Sciatic nerve (tissue), 2 donors: ENCODE results near the gene BPIFB4. TPM values are rescaled to one million over a fixed set of nuclear protein-coding genes. Genes with fewer than 3 reads are reported as not detected.
"Not testable (repeated sequence)": the region's sequence is repeated elsewhere in the genome, so short reads cannot be mapped to it uniquely, and the experiment has no call there.

ENCODE experiments used
- ATAC-seq: fragments of 200-7000 bp; cut with Tn5 transposase; one replicate; pipeline ENCODE4 v1.9.1; 2020; ENCODE audit warnings: mild to moderate bottlenecking, moderate library complexity
- DNase-seq: peaks from one replicate; pipeline ENCODE4 v3.0.0-alpha.2; 2020; ENCODE audit warnings: low spot score
- intact Hi-C: fragments of 100-400 bp; cut with DNase I; formaldehyde crosslinking; loops from one replicate; pipeline ENCODE4 v1.14.2; 2022
- total RNA-seq: library from RNA; stranded (reverse); fragmentation: NEBNext Ultra II Directional; extraction: Animal tissue kit (Norgen Biotek cat#: 25700); gene quantifications from one replicate; pipeline ENCODE4 v1.2.1, GENCODE V29; 2021
- donor health status: DM: no; HTN: no; CAD: no.
- donor health status: DM: no; HTN: no; CAD: no.

Gene BPIFB4
- total RNA-seq, 1 donor from 2014 or later: not detected

- intact Hi-C loops: loop anchor here (10.0 kb wide), 1 partner anchor 172 kb away; no protein-coding TSS in a partner anchor
- ATAC-seq (no peak), DNase-seq (no peak)
Observed at GRCh38 chr20:33076662-33077372, 2.6 kb upstream of the BPIFB4 start.

GRCh38 chr20:33081411-33082154, 2.1 kb downstream of the BPIFB4 start:
- no peak for DNase-seq
- intact Hi-C loops: no loop called here
- ATAC-seq: peak; percentile 32

DNA sequence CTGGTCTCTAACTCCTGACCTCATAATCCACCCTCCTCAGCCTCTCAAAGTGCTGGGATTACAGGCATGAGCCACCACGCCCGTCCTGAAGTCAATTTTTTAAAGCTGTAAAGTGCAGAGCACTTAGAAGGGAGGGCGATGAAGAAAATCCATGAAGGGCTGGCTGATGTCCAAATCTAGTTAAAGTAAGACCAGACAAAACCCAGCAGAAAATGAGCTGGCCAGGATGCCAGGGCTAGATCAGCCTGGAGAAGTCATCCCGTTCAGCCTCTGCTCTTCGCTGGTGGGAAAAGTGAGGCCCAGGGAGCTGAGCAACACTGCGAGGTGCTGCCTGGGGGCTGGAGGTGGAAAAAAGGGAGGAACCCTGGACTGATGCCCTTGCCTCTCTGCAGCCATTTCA, 3.1 kb downstream of the BPIFB4 start:
- intact Hi-C loops: no loop called here
- DNase-seq (no peak), ATAC-seq (no peak)

DNA sequence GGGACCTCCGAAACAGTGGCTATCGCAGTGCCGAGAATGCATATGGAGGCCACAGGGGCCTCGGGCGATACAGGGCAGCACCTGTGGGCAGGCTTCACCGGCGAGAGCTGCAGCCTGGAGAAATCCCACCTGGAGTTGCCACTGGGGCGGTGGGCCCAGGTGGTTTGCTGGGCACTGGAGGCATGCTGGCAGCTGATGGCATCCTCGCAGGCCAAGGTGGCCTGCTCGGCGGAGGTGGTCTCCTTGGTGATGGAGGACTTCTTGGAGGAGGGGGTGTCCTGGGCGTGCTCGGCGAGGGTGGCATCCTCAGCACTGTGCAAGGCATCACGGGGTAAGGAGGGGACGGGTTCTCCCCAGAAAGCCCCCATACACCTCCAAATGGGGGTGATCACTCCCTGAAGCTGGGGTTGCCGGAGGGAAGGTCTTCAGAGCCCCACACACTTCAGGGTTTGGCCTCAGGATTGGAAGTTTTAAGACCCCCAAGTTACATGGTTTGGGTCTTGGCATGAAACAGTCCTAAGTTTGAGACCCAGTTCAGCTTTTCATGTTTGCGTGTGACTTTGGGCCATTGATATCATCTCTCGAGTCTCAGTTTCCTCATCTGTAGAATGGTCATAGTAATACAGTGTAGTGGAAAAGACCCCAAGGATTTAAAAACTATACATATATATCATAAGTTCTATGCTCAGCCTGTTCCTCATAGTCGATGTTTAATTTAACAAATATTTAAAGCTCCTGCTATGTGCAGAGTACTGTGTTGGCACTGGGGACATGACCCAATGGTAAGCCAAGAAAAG, 4.3 kb downstream of the BPIFB4 start:
- intact Hi-C loops: no loop called here
- DNase-seq: no peak
- no peak for ATAC-seq

DNA sequence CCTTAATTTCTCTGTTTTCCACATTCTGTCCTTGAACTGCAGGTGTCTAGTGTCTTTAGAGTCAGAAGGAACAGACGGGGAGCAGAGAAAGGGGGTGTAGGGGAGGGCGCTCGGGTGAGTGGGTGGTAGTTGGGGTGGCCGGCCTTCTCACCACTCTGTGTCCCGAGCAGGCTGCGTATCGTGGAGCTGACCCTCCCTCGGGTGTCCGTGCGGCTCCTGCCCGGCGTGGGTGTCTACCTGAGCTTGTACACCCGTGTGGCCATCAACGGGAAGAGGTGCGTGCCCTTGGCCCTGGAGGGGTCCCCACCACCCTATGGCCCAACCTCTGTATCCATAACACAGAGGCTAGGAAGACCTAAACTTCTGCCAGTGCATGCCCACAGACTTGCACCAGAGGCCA, 5.3 kb downstream of the BPIFB4 start:
- DNase-seq (no peak), ATAC-seq (no peak)
- intact Hi-C loops: no loop called here

DNA sequence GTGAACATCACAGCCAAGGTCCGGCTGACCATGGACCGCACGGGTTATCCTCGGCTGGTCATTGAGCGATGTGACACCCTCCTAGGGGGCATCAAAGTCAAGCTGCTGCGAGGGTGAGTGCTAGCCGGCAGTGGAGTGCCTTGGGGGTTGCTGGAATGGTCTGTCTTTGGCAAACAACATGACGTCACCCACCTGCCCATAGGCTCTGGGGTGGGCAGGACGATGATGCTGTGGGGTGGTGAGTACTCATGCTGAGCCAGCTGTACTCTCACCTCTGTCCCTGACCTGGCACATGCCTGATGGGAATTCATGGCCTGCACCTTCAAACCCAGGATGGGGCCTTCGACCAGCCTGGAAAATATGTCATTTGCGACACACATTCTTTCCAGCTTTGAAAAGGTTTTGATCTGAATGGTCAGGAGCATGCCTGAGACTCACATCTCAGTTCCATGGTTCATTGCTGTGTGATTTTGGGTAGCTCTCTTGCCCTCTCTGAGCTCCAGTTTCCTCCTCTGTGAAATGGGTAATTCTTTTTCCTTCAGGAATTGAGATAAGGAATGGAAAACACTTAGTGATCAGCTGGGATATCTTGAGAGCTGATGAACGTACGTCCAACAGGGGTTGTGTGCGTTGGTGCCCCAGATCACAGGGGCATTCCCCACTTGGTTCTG, 6.7 kb downstream of the BPIFB4 start:
- intact Hi-C loops: no loop called here
- DNase-seq (no peak), ATAC-seq (no peak)

GRCh38 chr20:33091147-33091546, 11.7 kb downstream of the BPIFB4 start:
- intact Hi-C loops: no loop called here
- no peak for DNase-seq
- no peak for ATAC-seq

- ATAC-seq (no peak), DNase-seq (no peak)
- intact Hi-C loops: no loop called here
Observed at GRCh38 chr20:33091693-33092092, 12.2 kb downstream of the BPIFB4 start.

DNA sequence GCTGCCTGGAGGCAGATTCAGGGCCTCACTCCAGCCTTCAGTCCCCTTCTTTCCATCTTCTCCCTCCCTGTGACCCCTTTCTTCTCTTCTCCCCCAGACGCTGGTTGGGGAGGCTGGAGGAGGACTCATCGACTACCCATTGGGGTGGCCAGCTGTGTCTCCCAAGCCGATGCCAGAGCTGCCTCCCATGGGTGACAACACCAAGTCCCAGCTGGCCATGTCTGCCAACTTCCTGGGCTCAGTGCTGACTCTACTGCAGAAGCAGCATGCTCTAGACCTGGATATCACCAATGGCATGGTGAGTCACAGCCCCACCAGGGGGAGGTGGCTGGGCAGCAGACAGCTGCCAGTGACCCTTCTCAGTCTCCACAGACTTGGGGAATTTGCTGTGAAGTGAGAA, 12.9 kb downstream of the BPIFB4 start:
- intact Hi-C loops: no loop called here
- DNase-seq (no peak), ATAC-seq (no peak)

- intact Hi-C loops: no loop called here
- DNase-seq (no peak), ATAC-seq (no peak)
Observed at GRCh38 chr20:33093074-33093473, 13.6 kb downstream of the BPIFB4 start.

GRCh38 chr20:33093582-33093981, 14.1 kb downstream of the BPIFB4 start:
- DNase-seq (no peak), ATAC-seq (no peak)
- intact Hi-C loops: no loop called here

DNA sequence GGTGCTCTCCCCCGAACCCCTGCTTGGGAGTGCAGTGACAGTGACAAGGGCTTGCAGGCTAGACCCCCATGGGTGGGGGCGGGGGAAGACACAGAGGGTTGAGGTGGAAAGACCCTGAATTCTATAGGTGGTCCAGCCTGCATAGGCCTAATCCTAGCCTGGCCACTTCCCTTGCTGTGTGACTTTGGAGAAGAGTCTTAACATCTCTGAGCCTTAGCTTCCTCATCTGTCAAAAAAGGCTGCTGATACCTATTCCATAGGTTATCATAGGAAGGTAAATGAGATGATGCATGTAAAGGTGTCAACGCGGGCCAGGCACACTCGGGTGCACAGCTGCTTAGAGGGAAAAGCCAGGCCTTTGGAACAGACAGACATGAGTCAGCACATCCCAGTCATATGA, 15.8 kb downstream of the BPIFB4 start:
- intact Hi-C loops: loop anchor here (5.0 kb wide), 1 partner anchor 202 kb away; no protein-coding TSS in a partner anchor
- DNase-seq (no peak), ATAC-seq (no peak)

GRCh38 chr20:33095902-33096584, 16.6 kb downstream of the BPIFB4 start:
- intact Hi-C loops: loop anchor here (5.0 kb wide), 1 partner anchor 201 kb away; no protein-coding TSS in a partner anchor
- not testable (repeated sequence) for DNase-seq
- ATAC-seq: peak; percentile 57

DNA sequence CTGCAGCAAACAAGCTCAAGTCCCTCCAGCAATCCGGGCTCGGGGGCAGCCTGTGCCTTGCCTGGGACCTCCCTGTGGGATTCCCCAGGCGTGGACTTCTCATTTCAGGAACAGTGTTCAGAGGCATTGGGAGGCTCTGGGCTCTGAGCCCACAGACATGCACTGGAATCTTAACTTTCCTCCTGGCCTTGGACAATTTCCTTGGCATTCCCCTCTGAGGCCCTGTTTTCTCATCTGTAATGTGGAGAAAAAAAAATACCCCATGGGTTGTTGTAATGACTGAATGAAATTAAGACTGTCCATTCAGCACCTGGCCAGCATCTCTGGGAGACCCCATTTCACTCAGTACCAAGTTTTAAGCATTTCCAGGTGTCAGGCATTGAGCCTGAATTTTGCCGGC, 17.6 kb downstream of the BPIFB4 start:
- intact Hi-C loops: loop anchor here (5.0 kb wide), 1 partner anchor 200 kb away; no protein-coding TSS in a partner anchor
- DNase-seq (no peak), ATAC-seq (peak; percentile 41)

- no peak for ATAC-seq
- intact Hi-C loops: loop anchor here (5.0 kb wide), 1 partner anchor 197 kb away; no protein-coding TSS in a partner anchor
- DNase-seq: no peak
Observed at GRCh38 chr20:33099843-33100538, 20.5 kb downstream of the BPIFB4 start.

- ATAC-seq: no peak
- DNase-seq: no peak
- intact Hi-C loops: no loop called here
Observed at GRCh38 chr20:33103556-33103955, 24.1 kb downstream of the BPIFB4 start.

DNA sequence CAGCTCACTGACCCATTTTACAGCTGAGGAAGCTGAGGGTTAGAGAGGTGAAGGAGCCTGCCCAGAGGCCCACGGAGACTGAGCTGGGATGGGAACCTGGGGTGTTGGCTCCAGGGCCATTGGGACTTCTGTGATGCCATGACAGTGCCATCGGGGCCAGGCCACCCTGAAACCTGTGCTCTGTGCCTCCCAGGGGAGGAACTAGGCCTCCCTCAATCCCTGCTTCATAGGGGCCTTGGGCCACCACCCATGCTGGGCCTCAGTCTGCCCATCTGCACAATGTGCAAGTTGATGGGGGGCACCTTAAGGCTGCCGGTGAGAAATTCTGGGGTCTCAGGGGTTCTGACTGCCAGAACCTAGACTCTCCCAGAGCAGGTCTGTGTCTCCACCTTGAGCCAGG, 24.9 kb downstream of the BPIFB4 start:
- ATAC-seq: no peak
- intact Hi-C loops: no loop called here
- DNase-seq: no peak
